ENCODE results near the gene WDR36.

Gene WDR36

DNA sequence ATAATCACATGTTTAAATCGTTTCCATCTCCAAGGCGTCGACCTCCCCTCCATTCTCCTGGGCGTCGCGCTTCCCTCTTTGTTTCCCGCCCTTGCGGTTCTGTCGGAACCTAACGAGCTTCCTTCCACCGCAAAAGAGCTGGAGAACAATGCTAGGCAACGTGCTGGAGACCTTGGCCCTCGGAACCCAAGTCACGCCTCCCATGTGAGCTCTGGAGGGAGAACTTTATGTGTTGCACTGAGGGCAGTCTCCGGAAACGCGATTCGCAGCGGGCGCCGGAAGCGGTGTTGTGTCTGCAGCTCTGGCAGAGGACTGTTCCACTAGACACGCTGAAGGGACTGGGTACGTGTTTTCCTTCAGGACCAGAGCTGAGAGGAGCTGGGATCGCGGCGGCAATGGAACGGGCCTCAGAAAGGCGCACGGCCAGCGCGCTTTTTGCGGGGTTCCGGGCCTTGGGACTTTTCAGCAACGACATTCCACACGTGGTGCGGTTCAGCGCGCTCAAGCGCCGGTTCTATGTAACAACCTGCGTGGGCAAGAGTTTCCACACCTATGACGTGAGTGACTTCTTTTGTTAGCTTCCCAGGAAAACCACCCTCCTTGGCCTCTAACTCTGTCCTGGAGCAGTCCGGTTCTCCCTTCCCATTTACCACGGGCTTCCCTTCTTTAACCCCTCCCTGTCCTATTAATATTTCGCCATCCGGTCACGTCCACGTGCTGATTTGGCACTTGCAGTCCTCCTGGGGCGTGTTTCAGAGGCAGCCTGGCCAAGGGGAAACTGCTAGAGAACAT is at the start of gene WDR36:
Gene WDR36, plus strand, starts transcription at position 287 of the 792 bp plus-strand sequence. Its CDS starts 109 bp downstream, at position 396.
- peak; percentile 82 for DNase-seq

DNA sequence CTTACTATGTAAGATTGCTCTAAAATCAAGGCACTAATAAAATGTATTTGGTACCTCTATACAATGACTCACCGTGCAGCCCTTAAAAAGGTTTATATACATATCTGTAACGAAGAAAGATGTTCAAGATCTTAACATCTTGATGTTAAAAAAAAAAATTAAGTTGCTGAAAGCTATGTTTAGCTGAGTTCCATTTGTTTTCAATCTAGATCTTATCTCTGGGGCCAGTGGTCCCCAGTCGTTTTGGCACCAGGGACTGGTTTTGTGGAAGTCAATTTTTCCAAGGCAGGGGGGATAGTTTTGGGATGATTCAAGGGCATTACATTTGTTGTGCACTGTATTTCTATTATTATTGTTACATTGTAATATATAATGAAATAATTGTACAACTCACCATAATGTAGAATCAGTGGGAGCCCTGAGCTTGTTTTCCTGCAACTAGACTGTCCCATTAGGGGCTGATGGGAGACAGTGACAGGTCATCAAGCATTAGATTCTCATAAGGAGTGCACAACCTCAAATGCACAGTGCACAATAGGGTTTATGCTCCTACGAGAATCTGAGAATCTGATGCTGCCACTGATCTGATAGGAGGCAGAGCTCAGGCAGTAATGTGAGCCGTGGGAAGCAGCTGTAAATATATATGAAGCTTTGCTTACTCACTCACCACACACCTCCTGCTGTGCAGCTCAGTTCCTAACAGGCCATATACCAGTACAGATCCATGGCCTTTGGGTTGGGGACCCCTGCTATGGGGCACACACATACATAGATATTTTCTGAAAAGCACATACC is 48.2 kb upstream of the WDR36 start:
- no peak for DNase-seq

DNA sequence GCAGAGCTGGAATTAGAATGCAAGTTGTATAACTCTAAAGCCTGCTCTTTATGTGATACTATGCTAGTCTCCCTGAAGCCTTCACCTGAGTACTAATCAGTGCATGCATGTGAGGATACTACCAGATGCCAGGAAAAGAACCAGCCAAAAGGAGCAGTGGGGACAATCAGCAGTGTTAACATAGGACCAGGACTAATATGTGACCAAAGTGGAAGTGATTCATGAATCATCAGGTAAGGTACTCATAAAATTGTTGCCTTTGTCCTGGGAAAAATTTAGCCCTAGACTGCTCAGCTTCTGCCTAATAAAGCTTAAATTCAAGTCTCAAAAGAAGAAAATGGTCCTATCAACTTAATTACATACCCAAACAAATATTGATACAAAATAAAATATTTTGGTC is 34.1 kb upstream of the WDR36 start:
- no peak for DNase-seq

DNA sequence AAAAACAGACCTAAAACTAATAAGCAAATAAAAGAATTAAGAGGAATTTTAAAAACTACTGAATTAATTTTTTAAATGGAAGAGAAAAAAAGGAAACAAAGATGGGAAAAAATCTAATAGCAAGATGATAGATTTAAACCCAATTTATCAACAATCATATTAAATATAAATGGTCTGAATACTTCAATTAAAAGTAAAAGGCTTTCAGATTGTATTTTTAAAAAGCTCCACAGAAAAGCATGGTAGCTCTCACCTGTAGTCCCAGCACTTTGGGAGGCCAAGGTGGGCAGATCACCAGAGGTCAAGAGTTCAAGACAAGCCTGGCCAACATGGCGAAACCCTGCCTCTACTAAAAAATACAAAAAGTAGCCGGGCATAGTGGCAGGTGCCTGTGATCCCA is 32.0 kb upstream of the WDR36 start:
- no peak for DNase-seq

DNA sequence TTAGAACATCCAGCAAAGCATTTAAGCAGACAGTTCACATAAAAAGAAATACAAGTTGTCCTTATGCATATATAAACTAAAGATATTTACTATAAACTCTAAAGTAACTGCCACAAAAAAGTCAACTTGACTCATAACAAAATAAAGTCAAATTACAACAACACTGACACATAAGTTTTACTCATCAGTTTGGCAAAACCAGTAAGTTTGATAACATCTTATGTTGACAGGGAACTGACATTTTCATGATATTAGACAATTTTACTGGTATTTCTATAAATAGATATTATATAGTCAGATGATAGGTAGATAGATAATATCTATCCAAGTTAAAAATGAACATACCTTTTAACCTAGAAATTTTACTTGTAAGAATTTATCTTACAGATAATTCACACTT is 30.5 kb upstream of the WDR36 start:
- DNase-seq = no peak

DNA sequence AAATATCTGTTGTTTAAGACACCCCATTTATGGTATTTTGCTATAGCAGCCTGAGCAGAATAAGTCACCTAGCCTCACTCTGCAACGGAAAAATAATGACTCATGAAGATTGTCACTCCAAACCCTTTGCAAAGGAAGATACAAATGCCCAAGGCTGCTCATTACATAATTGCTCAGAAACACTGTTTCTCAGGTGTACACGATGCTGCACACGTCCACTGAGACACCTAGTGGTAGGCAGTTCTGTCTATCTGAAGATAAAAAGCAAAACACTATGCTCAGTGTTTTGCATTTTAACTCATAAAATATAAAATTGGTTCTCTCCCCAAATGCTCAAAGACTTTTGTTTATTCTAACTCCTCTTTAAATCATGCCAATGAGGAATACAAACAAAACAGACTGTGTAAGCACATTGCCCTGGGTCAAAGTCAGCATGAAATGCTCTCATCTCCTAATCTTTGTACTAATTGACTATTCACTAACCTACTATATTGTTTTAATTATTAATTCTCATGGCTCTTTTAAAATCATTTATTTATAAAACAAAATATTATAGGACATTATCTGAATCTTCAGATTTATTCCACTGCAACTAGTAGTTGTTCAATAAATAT is 28.3 kb upstream of the WDR36 start:
- no peak for DNase-seq

DNA sequence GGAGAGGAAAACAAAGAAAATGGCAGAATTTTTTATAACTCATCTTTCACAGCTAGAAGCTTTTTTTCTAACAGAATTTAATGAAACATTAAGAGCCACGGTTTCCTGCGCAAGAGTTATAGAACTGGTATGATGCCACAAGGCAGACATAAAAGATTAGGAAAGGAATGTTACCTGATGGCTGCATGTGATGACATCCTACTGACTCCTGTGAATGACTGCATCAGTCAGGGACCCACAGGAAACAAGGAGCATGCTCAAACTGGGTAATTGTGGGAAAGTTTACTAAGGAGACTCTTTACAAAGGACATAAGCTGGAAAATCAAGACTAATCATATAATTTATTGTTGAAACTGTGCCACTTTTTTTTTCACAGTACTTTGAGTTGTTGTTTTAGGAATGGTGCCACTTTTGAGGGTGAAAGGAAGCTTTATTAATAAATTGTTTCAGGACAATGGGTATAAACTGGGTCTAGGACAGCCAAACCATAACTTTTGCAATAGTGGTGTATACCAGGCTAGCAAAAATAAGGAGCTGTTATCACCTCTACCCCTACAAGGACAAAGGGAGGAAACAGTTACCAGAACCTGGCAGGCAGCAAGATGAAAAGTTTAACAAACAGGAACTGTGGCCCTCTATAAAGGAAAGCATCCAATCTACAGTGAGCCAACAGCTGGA is 25.7 kb upstream of the WDR36 start:
- no peak for DNase-seq

DNA sequence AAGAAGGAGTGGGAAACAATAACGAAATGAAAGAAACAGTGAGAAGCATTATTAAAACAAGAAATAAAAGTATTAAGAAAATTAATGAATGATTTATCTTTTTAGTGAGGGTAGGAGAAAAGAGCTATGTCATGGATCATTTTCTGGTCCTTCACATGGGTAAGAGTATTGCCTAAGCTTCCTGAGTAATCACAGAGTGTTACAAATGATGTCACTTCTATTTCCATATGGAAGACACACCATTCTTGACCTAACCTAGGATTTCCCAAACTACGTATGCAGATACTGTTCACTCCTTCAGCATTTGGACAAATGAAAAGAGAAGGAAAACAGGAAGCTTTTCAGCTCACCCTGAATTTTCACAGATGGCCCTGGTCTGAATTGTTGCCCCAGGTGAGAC is 23.9 kb upstream of the WDR36 start:
- DNase-seq = no peak

DNA sequence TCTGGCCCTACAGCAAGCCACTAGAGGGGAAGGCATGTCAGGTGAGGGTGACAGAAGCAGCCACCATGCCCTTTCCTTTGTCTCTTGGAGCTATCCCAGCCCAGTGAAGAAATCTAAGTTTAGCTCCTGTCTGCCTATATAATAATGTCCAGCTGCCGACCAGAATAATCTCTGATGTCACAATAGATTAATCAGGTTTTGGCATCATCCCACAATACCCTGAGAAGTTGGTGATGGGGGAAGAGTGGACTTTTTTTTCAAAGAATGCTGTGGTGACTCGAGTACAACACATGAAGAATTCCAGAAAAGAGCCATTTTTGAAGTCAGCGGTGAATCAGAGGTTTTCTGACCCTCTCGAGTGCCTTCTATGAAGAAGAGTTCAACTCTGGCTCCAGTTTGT is 22.3 kb upstream of the WDR36 start:
- no peak for DNase-seq

DNA sequence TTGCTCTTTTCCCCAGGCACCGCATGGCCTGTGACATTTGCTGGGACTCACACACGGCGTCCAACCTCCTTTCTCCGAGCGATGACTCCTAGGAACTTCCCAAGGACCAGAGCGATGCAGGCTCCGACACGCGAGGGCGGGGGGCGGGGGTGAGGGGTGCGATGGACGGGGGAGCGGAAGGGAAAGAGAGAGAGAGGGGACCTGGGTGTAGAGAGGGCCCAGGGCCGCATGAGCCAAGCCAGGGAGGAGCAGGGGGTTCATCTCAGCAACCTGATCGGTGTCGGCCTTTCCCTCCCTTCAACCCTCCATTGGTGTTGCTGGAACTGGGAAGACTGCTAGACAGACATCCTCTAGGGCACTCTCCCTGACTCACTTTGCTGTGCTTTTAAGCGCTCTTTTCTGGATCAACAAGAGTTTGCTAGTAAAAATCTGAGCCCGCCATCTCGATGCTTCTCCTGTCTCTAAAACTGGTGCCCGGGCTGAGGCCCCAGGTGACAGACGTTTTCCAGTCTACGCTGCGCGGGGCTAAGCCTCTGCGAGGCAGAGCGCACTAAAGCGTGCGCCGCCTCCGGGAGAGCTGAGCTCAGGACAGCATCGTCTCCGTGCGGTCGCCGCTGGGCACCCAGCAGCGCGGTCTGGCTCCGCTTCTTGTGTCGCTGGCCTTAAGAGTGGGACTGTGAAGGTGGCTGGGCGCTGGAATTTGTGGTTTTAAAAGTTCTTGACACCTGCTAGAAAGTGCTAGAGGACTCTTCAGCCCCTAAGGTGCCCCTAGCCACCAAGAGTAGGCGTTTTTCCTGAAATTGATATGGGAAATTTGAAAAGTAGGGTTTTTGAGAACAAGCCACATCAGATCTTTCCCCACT is 21.6 kb upstream of the WDR36 start:
- no peak for DNase-seq

DNA sequence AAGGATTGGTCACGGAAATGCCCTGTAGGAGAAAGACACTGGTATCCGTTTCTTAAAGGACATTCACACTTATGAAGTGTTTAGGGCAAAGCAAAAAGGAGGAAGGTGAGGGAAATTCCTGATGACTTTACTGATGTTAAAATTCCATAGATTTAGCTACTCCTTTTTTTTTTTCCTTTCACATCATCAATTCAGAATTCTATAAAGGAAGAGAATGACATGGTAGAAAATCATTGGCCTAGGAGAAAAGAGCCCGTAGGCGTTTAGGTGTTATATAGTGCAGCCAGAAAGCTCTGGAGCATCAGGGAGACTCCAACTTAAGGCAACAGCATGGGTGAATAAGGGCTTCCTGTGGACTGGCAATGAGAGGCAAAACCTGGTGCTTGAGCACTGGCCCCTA is 20.7 kb upstream of the WDR36 start, which contains the start of gene TSLP:
Gene TSLP, plus strand, starts transcription at position 301 of the 400 bp plus-strand sequence. CDS start 178 bp downstream, outside the sequence.
- no peak for DNase-seq

DNA sequence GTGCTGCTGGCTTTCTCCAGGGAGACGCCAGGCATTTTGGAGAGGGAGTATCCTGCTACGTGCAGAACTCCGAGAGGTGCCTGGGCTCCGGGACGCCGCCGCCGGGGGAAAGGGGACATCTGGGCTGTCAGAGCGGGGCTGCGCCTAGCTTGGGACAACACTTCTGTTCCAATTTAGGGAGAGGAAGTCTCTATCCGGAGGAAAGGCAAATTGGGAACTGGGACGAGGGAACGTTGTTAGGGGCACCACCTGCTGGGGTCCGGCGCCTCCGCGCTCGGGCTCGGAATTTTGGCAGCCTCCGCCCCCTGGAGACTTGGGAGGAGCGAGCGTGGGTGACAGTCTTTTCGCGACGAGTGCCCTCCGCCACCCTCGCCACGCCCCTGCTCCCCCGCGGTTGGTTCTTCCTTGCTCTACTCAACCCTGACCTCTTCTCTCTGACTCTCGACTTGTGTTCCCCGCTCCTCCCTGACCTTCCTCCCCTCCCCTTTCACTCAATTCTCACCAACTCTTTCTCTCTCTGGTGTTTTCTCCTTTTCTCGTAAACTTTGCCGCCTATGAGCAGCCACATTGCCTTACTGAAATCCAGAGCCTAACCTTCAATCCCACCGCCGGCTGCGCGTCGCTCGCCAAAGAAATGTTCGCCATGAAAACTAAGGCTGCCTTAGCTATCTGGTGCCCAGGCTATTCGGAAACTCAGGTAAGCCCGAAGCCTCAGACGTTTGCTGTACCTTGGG is 19.0 kb upstream of the WDR36 start:
- no peak for DNase-seq

DNA sequence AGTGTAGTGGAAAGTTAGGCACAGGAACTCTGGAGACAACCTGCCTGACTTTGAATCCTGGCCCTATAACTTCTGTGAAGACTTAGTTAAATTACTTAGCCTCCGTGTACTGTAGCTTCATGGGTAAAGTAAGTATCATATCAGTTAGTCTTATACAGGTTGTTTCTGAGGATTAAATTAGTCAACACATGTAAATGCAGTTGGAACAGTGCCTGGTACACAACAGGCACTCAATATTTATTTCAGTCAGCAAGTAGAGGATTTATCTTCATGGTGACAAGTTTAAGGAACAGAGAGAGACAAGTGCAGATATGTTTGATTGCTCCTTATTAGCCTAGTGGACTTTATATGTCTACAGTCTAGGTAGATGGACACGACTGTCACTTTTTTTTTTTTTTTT is 17.9 kb upstream of the WDR36 start:
- DNase-seq = no peak

DNA sequence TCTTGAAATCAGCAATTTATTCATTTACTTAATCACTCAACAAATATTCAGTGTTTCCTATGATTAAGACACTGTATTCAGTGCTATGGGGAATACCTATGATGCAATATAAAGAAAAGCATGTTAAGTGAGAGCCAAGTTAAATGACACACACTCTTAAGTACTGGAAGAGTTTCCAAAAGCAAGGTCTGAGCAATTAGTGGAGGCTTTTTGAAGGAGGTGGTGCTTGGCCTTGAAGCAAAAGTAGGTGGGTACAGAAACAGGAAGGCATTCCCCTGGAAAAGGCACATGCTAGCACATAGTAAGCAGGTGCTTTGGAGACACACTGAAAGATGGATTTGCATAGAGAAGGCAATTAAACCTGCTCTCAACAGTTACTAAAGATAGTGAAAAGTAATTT is 16.6 kb upstream of the WDR36 start:
- DNase-seq = no peak

DNA sequence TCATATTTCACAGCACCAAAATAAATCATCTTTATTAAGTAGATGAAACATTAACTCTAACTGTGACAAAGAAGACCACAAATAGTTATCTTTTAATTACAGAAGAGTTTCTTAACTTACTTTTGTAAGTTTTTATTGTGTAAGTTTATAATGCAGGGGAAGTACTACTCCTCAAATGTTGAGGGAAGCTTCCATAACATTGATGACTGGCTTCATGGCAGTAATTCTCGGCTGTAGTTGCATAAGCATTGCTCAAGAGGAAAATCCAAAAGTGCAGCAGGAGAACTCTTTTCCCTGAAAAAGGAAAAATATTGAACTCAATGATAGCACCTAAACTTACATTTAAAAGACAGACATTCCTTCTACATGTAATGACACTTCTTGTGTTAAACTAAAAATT is 16.1 kb upstream of the WDR36 start:
- DNase-seq = no peak

DNA sequence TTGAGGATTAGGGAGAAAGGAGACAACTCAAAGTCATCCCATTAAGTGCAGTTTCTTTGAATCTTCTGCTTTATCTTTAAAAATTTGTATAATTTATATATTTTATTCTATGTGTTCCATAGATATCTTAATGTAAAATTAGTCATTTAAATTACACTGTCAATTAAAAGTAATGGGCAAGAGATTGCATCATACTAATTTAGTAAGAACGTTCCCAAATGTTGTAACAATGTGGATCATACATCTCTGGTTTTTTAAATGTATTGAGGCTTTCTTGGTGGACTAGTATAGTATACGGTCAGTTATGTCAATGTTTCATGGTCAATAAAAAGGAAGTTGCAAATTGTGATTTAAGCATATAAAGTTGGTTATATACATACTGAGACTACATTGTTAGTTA is 14.5 kb upstream of the WDR36 start:
- DNase-seq = no peak

DNA sequence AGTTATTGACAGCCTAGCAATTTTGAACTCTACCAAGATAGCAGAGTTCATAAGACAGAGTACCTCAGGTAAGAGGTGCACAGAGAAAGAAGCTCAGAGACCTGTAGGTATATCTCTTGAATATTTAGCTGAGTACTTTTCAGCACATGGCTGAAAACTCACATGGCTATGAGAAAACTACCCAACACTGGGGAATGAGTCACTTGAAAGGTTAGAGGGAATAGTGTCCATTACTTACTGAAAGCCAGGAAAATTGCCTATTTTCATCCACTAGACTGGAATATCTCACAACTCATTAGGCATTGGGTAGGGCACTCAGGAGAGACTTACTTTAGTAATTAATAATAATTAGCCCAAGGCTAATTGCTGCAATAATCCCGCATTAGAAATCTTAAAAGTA is 12.3 kb upstream of the WDR36 start:
- no peak for DNase-seq

DNA sequence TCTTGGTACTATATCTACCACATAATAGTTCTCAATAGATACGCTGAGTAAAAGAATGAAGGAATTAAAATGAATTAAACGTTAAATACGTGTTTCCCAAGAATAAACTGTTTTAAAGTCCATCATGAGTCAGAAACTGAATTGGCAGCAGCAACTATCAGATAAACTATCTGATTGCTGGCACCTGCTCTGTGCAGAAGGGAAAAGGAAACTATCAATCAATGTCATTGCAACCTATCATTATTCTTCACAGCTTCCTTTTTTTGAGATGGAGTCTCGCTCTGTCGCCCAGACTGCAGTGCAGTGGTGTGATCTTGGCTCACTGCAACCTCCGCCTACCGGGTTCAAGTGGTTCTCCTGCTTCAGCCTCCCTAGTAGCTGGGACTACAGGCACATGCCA is 8.8 kb upstream of the WDR36 start:
- DNase-seq = no peak

DNA sequence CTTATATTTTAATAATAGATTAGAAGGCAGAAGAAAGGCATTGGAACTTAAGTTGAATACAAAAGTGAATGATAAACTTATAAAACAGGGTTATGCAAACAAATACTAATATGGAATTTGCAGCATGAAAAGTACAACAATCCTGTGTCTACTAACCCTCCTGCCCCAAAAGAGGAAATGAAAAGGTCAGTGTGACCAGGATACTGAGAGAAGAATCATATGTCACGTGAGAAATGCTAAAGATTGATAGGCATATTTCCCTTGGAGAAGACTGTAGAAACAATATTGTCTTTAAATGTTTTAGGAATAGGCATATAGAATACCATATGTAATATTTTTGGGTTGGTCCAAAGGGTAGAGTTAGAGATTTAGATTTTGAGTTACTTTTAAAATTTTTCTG is 3.8 kb downstream of the WDR36 start:
- no peak for DNase-seq

DNA sequence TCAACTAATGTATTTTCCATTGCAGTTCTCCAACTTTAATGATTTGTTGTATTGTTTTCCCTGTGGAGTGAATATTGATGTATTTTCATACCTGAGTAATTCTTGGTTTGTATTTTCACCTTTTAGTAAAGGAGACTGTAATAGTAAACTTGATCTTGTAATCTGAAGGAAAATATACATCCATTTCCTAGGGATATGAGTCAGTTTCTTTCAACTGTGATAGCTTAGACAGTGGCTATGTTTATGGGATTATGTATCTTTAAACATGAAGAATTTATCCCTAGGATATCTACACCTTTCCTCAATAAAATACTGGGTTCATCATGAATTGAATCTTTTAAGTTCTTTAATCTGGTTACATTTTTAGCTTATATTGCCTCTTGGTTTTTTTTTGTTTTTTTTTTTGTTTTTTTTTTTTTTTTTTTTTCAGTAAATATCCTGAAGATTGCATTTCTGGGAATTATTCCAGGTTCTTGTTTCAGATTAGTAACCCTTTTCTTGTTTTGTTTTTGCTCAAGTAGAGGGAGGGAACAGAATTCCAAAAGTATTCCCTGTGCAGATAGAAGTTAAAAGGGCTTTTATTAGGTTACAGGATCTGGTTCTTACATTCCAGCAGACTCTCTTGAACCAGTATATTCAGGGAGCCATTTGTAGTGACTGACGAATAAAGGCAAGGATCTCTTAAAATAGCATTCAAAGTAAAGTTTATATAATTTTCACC is 7.1 kb downstream of the WDR36 start:
- DNase-seq = no peak
